GM18505 (cell line): Measurements from ENCODE around the gene SLC25A34.

ENCODE experiments used
- ATAC-seq: cut with Tn5 transposase; IDR thresholded peaks from one replicate; pipeline ENCODE4 v1.9.1; 2021; ENCODE audit not compliant: unreplicated experiment
- POLR2A ChIP-seq: IDR thresholded peaks from 4 replicates; pipeline ENCODE4 v1.6.1; 2011; ENCODE audit warnings: borderline replicate concordance; ENCODE audit not compliant: insufficient read depth, insufficient read length; ENCODE audit errors: extremely low read depth

SLC25A34 gene

GRCh38 chr1:15740924-15741850 lies 5.1 kb downstream of the SLC25A34 start:
- no peak for TF ChIP-seq POLR2A
- peak; percentile 62 for ATAC-seq

GRCh38 chr1:15742339-15742801 lies 6.3 kb downstream of the SLC25A34 start, which contains the start of gene TMEM82:
Gene TMEM82, plus strand, starts transcription at chr1:15742499. Its CDS starts 61 bp downstream, at chr1:15742560.
- TF ChIP-seq POLR2A: no peak

GRCh38 chr1:15744122-15744679 lies 8.1 kb downstream of the SLC25A34 start:
- no peak for ATAC-seq
- no peak for TF ChIP-seq POLR2A

More at GRCh38 chr1:15742339-15742801, 6.3 kb downstream of the SLC25A34 start, which contains the start of gene TMEM82:
- ATAC-seq: no peak

GRCh38 chr1:15747378-15747777 lies 11.3 kb downstream of the SLC25A34 start:
- TF ChIP-seq POLR2A: no peak
- no peak for ATAC-seq

- TF ChIP-seq POLR2A: no peak
- no peak for ATAC-seq
Observed at GRCh38 chr1:15748264-15748663, 12.2 kb downstream of the SLC25A34 start.

- no peak for ATAC-seq
Observed at GRCh38 chr1:15748690-15749398, 12.8 kb downstream of the SLC25A34 start.

GRCh38 chr1:15749399-15750291 lies 13.6 kb downstream of the SLC25A34 start:
- no peak for ATAC-seq
- no peak for TF ChIP-seq POLR2A

More at GRCh38 chr1:15748690-15749398, 12.8 kb downstream of the SLC25A34 start:
- no peak for TF ChIP-seq POLR2A

- ATAC-seq: no peak
Observed at GRCh38 chr1:15750924-15751323, 14.9 kb downstream of the SLC25A34 start.

GRCh38 chr1:15751717-15752116 lies 15.7 kb downstream of the SLC25A34 start:
- no peak for ATAC-seq
- no peak for TF ChIP-seq POLR2A

More at GRCh38 chr1:15750924-15751323, 14.9 kb downstream of the SLC25A34 start:
- no peak for TF ChIP-seq POLR2A

GRCh38 chr1:15753776-15754175 lies 17.7 kb downstream of the SLC25A34 start:
- TF ChIP-seq POLR2A: no peak
- ATAC-seq: no peak

GRCh38 chr1:15755021-15755645 lies 19.1 kb downstream of the SLC25A34 start:
- ATAC-seq: no peak
- TF ChIP-seq POLR2A: no peak

- ATAC-seq: no peak
- TF ChIP-seq POLR2A: no peak
Observed at GRCh38 chr1:15755646-15756040, 19.6 kb downstream of the SLC25A34 start.
